HG02642 (cell line): ENCODE results near the gene TACC2.
"Not testable (repeated sequence)": the region's sequence is repeated elsewhere in the genome, so short reads cannot be mapped to it uniquely, and the experiment has no call there.

Experiments
- ATAC-seq: cut with Tn5 transposase; IDR thresholded peaks from one replicate; pipeline ENCODE4 v1.9.1; 2021; ENCODE audit warnings: mild to moderate bottlenecking; ENCODE audit not compliant: unreplicated experiment, poor library complexity

TACC2 gene

GRCh38 chr10:122054048-122055025 is 65.4 kb downstream of the TACC2 start:
- no peak for ATAC-seq

GRCh38 chr10:122055252-122055651 is 66.3 kb downstream of the TACC2 start:
- no peak for ATAC-seq

GRCh38 chr10:122056431-122057094 is 67.6 kb downstream of the TACC2 start:
- no peak for ATAC-seq

DNA sequence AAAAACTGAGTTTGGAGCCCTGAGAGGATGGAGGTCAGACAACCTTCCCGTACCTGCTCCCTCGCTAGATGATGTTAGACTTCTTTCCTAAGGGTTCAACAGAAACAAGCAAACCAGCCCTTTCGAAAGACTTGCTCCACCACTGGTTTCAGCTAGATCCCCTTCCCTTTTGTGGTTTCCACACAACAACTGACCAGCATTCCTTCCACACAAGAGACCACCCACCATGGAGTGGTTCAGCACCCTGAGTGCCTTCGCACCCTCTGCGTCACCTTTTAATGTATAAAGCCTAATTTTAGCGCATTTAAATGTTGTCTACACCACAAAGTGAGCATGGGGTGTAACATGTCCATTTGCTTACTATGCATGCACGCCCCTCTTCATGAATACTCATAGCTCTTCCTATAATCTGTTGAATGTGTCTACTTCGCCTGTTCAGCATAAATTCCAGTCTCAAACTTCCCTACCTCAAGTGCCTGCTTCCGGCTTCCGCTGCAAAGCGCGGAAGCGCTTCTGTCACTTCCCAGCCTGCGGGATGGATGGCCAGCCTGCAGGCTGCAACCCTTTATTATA is 69.0 kb downstream of the TACC2 start:
- ATAC-seq = no peak

GRCh38 chr10:122060250-122060649 is 71.3 kb downstream of the TACC2 start:
- no peak for ATAC-seq

GRCh38 chr10:122062831-122063674 is 74.1 kb downstream of the TACC2 start:
- ATAC-seq = no peak

DNA sequence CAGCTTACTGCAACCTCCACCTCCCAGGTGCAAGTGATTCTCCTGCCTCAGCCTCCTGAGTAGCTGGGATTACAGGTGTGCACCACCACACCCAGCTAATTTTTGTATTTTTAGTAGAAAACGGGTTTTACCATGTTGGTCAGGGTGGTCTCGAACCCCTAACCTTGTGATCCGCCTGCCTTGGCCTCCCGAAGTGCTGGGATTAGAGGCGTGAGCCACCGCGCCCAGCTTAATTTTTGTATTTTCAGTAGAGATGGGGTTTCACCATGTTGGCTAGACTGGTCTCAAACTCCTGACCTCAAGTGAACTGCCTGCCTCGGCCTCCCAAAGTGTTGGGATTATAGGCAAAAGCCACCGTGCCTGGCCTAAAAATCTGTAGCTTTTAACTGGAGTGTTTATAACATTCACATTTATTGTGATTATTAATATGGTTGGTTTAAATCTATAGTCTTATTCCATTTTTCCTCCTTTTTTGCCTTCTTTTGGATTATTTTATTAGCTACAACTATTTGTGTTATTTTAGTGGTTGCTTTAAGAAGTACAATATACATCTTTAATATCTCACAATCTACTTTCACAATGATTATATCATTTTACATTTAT is 77.5 kb downstream of the TACC2 start:
- ATAC-seq = not testable (repeated sequence)

DNA sequence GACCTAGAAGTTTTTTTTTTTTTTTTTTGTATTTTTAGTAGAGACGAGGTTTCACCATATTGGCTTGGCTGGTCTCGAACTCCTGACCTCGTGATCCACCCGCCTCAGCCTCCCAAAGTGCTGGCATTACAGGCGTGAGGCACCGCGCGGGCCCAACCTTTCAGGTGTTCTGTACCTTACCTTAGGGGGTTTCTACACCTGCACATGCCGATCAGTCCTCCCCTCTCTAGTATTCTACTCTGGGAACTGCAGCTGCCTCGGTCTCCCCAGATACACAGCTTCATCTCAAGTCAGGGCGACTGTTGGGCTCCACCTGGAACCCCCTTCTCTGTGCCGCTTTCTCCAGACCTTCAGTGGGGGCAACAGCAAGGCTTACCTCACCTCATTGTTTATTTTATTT is 79.9 kb downstream of the TACC2 start:
- no peak for ATAC-seq

DNA sequence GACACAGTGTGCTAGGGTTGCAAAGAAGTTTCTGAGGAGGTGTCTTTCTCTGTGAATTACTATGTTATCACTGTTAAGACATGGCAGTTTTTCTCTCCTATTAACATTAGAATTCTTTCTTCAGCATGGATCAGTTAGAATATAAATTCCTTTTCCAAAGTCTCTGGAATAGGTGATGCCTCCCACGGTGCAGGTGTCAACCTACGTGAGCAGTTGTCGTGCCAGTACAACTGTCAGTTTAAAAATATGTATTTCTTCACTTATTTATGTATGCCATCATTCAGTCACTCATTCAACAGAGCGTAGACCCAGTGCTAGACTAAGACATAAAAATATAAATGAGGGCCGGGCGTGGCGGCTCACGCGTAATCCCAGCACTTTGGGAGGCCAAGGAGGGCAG is 83.5 kb downstream of the TACC2 start:
- no peak for ATAC-seq

- no peak for ATAC-seq
Observed at GRCh38 chr10:122073508-122073907, 84.5 kb downstream of the TACC2 start.

DNA sequence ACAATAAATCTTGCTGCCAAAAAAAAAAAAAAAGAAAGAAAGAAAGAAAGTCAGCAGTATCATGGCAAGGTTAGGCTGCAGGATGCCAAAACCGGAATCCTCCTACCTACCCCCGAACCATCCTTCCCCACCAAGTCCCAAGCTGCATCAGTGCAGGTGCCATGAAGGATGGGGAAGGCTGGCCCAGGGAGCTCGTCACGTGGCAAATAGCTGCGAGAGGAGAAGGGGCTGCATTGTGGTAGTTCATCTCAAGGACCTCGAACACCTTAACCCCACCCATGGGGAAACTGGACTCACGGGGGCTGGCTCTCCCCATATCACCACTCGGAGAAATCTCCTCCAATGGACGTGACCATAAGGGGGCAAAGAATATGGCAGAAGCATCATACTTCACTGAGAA is 86.2 kb downstream of the TACC2 start:
- ATAC-seq = no peak

GRCh38 chr10:122075876-122076275 is 86.9 kb downstream of the TACC2 start:
- not testable (repeated sequence) for ATAC-seq

DNA sequence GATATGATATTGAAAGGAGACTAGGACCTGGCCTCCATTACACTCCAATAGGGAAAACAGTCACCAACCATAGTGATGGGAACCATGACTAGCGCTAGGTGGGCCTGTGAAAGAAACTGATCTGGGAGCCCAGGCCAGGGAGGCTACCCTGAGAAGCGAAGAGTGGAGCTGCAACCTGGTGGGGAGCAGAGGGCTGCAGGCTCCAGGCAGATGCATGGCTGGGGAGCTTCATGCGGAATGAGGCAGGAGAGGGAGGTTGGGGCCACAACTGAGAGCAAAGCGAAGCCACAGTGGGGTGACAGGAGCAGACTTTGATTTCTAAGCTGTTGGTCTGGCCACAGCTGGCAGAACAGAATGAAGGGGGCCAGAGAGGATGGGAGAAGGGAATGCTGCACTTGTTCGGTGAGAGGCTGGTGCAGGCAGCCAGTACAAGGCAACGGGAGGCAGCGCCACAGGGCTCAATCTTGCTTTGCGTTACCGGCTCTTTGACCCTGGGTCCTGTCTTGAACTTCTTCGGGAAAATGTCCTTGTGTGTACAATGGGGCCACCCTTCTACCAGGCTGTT is 88.4 kb downstream of the TACC2 start:
- no peak for ATAC-seq

DNA sequence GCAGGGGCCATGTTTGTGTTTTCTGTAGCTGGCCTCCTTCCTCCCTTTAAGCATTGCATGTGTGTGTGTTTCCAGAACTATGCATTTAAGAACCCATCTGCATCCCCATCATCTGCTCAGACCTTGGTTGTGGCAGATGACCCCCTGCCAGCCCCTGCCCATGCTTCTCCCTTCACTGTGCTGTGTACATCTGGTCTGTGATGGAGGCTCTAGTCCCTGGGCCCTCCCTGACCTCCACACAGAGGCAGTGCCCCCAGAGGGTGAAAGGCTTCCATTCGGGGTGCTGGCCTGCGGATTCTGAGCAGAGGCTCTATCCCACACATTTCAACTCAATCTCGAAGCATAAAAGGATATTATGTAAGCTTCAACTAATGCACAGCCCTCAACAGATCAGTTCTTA is 89.4 kb downstream of the TACC2 start:
- ATAC-seq = no peak

GRCh38 chr10:122078965-122079795 is 90.2 kb downstream of the TACC2 start:
- ATAC-seq = no peak

- ATAC-seq = no peak
Observed at GRCh38 chr10:122082616-122083477, 93.9 kb downstream of the TACC2 start.

DNA sequence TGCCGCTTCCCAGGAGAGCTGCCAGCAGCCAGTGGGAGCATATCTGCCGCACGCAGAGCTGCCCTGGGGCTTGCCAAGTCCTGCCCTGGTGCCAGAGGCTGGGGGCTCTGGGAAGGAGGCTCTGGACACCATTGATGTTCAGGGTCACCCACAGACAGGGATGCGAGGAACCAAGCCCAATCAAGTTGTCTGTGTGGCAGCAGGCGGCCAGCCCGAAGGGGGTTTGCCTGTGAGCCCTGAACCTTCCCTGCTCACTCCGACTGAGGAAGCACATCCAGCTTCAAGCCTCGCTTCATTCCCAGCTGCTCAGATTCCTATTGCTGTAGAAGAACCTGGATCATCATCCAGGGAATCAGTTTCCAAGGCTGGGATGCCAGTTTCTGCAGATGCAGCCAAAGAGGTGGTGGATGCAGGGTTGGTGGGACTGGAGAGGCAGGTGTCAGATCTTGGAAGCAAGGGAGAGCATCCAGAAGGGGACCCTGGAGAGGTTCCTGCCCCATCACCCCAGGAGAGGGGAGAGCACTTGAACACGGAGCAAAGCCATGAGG is 94.6 kb downstream of the TACC2 start:
- no peak for ATAC-seq
